Spleen (tissue), 11 donors: ENCODE data around the gene FNTB. TPM values are rescaled to one million over a fixed set of nuclear protein-coding genes. Genes with fewer than 3 reads are reported as not detected.

ENCODE experiments used
- DNase-seq: peaks from one replicate; pipeline ENCODE4 v3.0.0-alpha.2; 2020
- H3K27ac ChIP-seq, 8 donors: fragments of 200-600 bp; sonication (generic) in 7 of 8; 1 replicate in 4 of 8; 2 replicates in 4 of 8; pipeline versions ENCODE4 v1.5.0 to v1.8.0; 2016 to 2021; ENCODE audit warnings: inconsistent platforms in 4 of 8, mild to moderate bottlenecking in 4 of 8, moderate library complexity in 1 of 8
- H3K27me3 ChIP-seq, 7 donors: fragments of 200-600 bp; sonication (generic) in 6 of 7; replicated peaks in 1 of 7; 1 replicate in 4 of 7; 2 replicates in 3 of 7; pipeline versions ENCODE4 v1.5.0 to v1.8.0; 2016 to 2021; ENCODE audit warnings: inconsistent platforms in 3 of 7, mild to moderate bottlenecking in 1 of 7
- H3K36me3 ChIP-seq, 6 donors: fragments of 200-600 bp; sonication (generic) in 5 of 6; 1 replicate in 4 of 6; 2 replicates in 2 of 6; pipeline versions ENCODE4 v1.5.0 to v1.8.0; 2016 to 2021; ENCODE audit warnings: inconsistent platforms in 2 of 6
- H3K4me1 ChIP-seq, 6 donors: fragments of 200-600 bp; sonication (generic) in 5 of 6; 1 replicate in 3 of 6; 2 replicates in 3 of 6; pipeline versions ENCODE4 v1.5.0 to v1.8.0; 2016 to 2021; ENCODE audit warnings: inconsistent platforms in 3 of 6
- H3K4me3 ChIP-seq, 8 donors: fragments of 200-600 bp; sonication (generic) in 7 of 8; 1 replicate in 4 of 8; 2 replicates in 4 of 8; pipeline versions ENCODE4 v1.5.0 to v1.8.0; 2016 to 2021; ENCODE audit warnings: inconsistent platforms in 4 of 8, mild to moderate bottlenecking in 4 of 8, moderate library complexity in 2 of 8
- H3K9me3 ChIP-seq, 8 donors: fragments of 200-600 bp; sonication (generic) in 7 of 8; 1 replicate in 4 of 8; 2 replicates in 4 of 8; pipeline versions ENCODE4 v1.5.0 to v1.8.0; 2016 to 2021; ENCODE audit warnings: inconsistent platforms in 4 of 8
- POLR2A ChIP-seq, 3 donors: fragments of 450-650 bp; IDR thresholded peaks; one replicate each; pipeline ENCODE4 v1.5.1; 2017; ENCODE audit warnings: antibody characterized with exemption in 3 of 3, mild to moderate bottlenecking in 1 of 3
- POLR2AphosphoS5 ChIP-seq, 3 donors: sonication (generic); formaldehyde crosslinking; IDR thresholded peaks; one replicate each; pipeline ENCODE4 v1.5.1; 2017; ENCODE audit warnings: antibody characterized with exemption in 3 of 3
- WGBS, 5 donors: extraction: QIAGEN DNeasy Blood & Tissue Kit in 3 of 5; methylation state at CpG; one replicate each; pipeline versions ENCODE4 v1.1.5 to v1.1.7; 2013 to 2018; 5-methylcytosine and 5-hydroxymethylcytosine counted together
- intact Hi-C: fragments of 100-400 bp; cut with DNase I; formaldehyde crosslinking; loops from one replicate; pipeline ENCODE4 v1.15.0; 2023; ENCODE audit warnings: low total_unique reads
- polyA plus RNA-seq, 3 donors: library from polyadenylated mRNA; stranded (reverse); fragments of 200-250 nt; gene quantifications; one replicate each; pipeline ENCODE4 v1.2.1, GENCODE V29; 2013
- total RNA-seq, 7 donors: library from RNA; depleted of rRNA in 3 of 7; stranded (reverse); fragments of >200 nt in 3 of 7; fragmentation: NEBNext Ultra II Directional in 4 of 7; extraction: Animal tissue kit (Norgen Biotek cat#: 25700) in 4 of 7; gene quantifications; one replicate each; pipeline versions ENCODE4 v1.1.0 to v1.2.1, GENCODE V29; 2016 to 2021
- TF ChIP-seq, protein P1 (sequence below), 11 experiments: fragments of 200-600 bp in 7 of 11; fragments of 450-650 bp in 4 of 11; sonication (generic) in 4 of 11; IDR thresholded peaks in 8 of 11; conservative IDR thresholded peaks in 3 of 11; 1 replicate in 7 of 11; 2 replicates in 4 of 11; pipeline versions ENCODE4 v1.4.0 to v1.8.0; 2016 to 2021; ENCODE audit warnings: antibody characterized with exemption in 11 of 11, inconsistent platforms in 4 of 11, mild to moderate bottlenecking in 1 of 11
- donor health status: healthy with polysubstance abuse.
- donor health status: DM: no; HTN: no; CAD: no; lungs with moderate emphysema.
- donor health status: DM: no; HTN: no; CAD: no.
- donor health status: Bipolar disorder and iron deficiency.
- donor health status: healthy.
- donor health status: DM: no; HTN: no; CAD: no.
- donor health status: DM: yes; HTN: yes; CAD: no.

The FNTB gene
- total and polyA plus RNA-seq, 10 donors = 4.7 to 17.0 (median 10.0) TPM

DNA sequence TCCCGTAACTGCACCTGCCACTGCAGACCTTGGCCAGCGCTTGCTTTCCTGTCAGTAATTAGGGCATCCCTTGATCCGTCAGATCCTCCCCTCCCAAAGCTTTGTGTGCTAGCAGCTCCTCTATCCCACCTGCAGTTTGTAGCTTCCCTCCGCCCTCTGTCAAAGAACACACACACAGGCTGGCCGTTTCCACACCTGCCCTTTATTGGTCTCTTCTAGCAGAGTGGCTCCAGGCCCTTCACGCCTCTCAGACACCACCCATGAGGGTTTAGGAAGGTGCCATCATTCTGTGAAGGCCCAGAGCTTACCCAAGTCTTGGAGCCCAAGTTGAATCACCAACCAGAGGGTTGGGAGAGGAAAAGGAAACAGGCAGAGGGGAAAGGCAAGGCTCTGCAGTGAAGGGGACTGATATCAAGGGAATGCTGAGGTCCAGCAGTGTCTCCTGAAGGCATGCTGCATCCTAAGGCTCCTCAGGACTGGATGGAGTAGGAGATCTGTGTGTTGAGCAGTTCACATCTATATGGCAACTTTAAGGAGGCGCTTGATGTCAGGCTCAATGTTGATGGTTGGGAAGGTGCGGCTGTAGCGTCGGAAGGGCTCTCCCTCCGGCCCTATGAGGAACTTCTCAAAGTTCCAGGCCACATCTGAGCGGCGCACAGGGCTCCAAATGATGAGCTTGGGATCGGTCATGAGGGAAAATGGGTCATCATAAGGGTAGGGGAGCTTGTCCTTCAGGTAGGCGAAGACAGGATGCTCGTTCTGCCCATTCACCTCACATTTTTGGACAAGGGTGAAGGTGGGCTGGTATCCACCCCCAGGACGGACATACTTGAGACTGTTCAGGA lies 47.5 kb upstream of the FNTB start:
- H3K4me1 ChIP-seq = peaks cover 0 to 43% (median 10%) of the 10 kb centered on the region in 6 donors
- peaks cover 0 to 98% (median 15%) of the 10 kb centered on the region in 6 donors for H3K36me3 ChIP-seq
- no peak overlapping the region for H3K4me3 ChIP-seq
- intact Hi-C loops = no loop called here
- TF ChIP-seq POLR2A (IDR thresholded peaks at IDR 0.05) = no peak
- TF ChIP-seq, protein P1, sequence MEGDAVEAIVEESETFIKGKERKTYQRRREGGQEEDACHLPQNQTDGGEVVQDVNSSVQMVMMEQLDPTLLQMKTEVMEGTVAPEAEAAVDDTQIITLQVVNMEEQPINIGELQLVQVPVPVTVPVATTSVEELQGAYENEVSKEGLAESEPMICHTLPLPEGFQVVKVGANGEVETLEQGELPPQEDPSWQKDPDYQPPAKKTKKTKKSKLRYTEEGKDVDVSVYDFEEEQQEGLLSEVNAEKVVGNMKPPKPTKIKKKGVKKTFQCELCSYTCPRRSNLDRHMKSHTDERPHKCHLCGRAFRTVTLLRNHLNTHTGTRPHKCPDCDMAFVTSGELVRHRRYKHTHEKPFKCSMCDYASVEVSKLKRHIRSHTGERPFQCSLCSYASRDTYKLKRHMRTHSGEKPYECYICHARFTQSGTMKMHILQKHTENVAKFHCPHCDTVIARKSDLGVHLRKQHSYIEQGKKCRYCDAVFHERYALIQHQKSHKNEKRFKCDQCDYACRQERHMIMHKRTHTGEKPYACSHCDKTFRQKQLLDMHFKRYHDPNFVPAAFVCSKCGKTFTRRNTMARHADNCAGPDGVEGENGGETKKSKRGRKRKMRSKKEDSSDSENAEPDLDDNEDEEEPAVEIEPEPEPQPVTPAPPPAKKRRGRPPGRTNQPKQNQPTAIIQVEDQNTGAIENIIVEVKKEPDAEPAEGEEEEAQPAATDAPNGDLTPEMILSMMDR (IDR thresholded peaks at IDR 0.05 in 8 of 11, conservative IDR thresholded peaks at IDR 0.05 in 3 of 11) = no peak
- no peak for TF ChIP-seq POLR2AphosphoS5 (IDR thresholded peaks at IDR 0.05)
- DNase-seq = no peak
- no peaks in the 10 kb centered on the region for H3K27me3 ChIP-seq
- WGBS, 5 donors = 94 to 96% (median 95%) methylated on average over 17 of the region's 17 CpGs
- no peaks in the 10 kb centered on the region for H3K9me3 ChIP-seq
- no peak overlapping the region for H3K27ac ChIP-seq

DNA sequence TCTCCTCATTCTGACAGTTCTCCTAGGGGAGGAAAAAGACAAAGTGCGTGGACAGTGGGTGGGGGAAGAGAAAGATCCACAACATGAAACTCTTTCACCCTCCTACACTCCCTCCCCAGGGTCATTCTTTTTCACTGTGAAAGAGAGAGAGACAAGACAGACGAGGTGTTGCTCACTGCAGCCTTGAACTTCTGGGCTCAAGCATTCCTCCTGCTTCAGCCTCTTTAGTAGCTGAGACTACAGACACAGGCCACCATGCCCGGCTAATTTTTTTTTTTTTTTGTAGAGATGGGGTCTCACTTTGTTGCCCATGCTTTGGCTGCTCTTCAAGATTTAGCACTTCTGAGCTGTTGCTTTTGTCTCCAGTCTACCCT lies 46.9 kb upstream of the FNTB start:
- H3K4me1 ChIP-seq = peaks cover 0 to 42% (median 11%) of the 10 kb centered on the region in 6 donors
- no peak overlapping the region for H3K27ac ChIP-seq
- intact Hi-C loops = no loop called here
- H3K27me3 ChIP-seq = no peaks in the 10 kb centered on the region
- no peak for TF ChIP-seq POLR2AphosphoS5 (IDR thresholded peaks at IDR 0.05)
- TF ChIP-seq, protein P1 (IDR thresholded peaks at IDR 0.05 in 8 of 11, conservative IDR thresholded peaks at IDR 0.05 in 3 of 11) = no peak
- no peak for TF ChIP-seq POLR2A (IDR thresholded peaks at IDR 0.05)
- H3K4me3 ChIP-seq = no peak overlapping the region
- H3K36me3 ChIP-seq = peaks cover 0 to 98% (median 12%) of the 10 kb centered on the region in 6 donors
- DNase-seq = no peak
- H3K9me3 ChIP-seq = no peaks in the 10 kb centered on the region
- 72 to 87% (median 81%) methylated on average over 3 of the region's 3 CpGs for WGBS, 5 donors

DNA sequence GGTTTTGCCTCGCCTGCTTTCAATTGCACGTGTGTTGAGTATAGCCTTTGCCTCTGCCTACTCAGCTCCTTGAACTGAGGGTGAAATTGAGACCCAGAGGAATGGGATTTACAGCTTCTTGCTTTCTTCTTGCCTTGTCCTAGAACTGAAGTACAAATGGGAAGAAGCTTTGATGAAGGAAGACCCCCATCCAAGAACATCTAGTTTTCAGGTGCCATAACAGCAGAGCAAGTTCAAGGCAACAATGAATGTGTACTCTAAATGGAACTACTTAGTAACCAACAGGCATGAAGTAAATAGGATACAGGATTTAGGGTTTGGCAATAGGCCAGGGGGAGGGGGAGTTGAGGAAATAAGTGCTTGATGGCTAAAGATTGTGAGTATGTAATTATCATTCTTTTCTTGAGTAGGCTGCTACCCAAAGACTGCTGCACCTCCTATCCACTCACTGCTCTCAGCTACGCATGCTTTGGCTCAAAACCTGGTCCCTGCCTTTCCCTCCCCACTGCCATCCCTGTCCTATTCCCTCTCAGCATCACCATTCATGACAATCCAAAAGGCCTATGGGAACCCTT lies 46.3 kb upstream of the FNTB start:
- Histone ChIP-seq H3K4me1 (peaks cover 0 to 36% (median 9%) of the 10 kb centered on the region in 6 donors), H3K27me3 (no peaks in the 10 kb centered on the region), H3K4me3 (no peak overlapping the region), H3K27ac (no peak overlapping the region), H3K36me3 (peaks cover 0 to 98% (median 14%) of the 10 kb centered on the region in 6 donors), H3K9me3 (no peaks in the 10 kb centered on the region)
- DNase-seq = no peak
- TF ChIP-seq, protein P1 (IDR thresholded peaks at IDR 0.05 in 8 of 11, conservative IDR thresholded peaks at IDR 0.05 in 3 of 11) = no peak
- TF ChIP-seq POLR2AphosphoS5 (IDR thresholded peaks at IDR 0.05) (no peak), POLR2A (IDR thresholded peaks at IDR 0.05) (no peak)
- 87 to 95% (median 93%) methylated on average over 3 of the region's 3 CpGs for WGBS, 5 donors
- intact Hi-C loops = no loop called here

DNA sequence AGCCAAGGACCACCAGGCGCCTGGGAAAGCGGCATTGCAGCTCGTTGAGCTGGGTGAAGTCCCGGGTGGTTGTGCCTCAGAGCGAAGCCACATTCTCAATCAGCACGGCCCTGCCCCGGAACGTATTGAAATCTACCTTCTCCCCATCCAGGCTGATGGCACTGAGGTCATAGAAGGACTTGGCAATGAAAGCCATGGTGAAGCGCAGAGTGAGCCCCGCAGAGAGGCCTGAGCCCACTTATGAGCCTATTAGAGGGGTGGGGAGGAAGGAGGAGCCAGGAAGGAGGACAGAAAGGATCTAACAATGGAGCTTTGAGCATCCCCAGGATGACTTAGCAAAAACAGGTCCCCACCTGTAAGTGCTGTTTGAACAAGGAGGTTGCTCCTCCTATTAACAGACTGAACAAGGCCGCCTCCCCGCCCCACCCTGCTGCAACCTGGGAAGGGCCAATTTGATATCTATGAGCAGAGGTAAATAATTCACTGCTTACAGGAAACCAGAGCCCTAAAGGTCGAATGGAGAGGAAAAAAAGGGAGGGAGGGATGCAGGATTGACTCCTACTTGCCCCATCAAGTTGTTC lies 44.1 kb upstream of the FNTB start, which contains the start of gene GPX2:
Gene GPX2, minus strand, starts transcription at position 215 of the 581 bp plus-strand sequence. Its CDS starts 19 bp downstream, at position 196.
- 88 to 90% (median 90%) methylated on average over 13 of the region's 13 CpGs for WGBS, 5 donors
- Histone ChIP-seq H3K36me3 (peaks cover 0 to 90% (median 11%) of the 10 kb centered on the region in 6 donors), H3K9me3 (no peaks in the 10 kb centered on the region), H3K27me3 (no peaks in the 10 kb centered on the region), H3K4me3 (no peak within 1 kb of the TSS), H3K27ac (no peak within 1 kb of the TSS), H3K4me1 (peaks cover 0 to 34% (median 6%) of the 10 kb centered on the region in 6 donors)
- peak; percentile 59 for DNase-seq
- no peak for TF ChIP-seq POLR2A (IDR thresholded peaks at IDR 0.05)
- TF ChIP-seq, protein P1 (IDR thresholded peaks at IDR 0.05 in 8 of 11, conservative IDR thresholded peaks at IDR 0.05 in 3 of 11) = no peak
- peak in 2 of 3 donors; percentile 11 to 25 for TF ChIP-seq POLR2AphosphoS5 (IDR thresholded peaks at IDR 0.05)
- intact Hi-C loops = no loop called here
